ENCODE measurements around the gene BCL2L13.
"Not testable (repeated sequence)": the region's sequence is repeated elsewhere in the genome, so short reads cannot be mapped to it uniquely, and the experiment has no call there.

The BCL2L13 gene

DNA sequence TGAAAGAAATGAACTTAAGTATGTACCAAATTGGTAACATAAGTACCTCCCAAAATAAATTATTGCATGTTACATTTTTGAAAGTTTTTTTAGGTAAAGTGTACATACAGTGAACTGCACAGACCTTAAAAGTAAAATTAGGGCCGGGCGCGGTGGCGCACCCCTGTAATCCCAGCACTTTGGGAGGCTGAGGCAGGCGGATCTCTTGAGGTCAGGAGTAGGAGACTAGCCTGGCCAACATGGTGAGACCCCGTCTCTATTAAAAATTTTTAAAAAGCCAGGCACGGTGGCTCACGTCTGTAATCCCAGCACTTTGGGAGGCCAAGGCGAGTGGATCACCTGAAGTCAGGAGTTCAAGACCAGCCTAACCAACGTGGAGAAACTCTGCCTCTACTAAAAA lies 1.7 kb upstream of the BCL2L13 start:
- not testable (repeated sequence) for DNase-seq

DNA sequence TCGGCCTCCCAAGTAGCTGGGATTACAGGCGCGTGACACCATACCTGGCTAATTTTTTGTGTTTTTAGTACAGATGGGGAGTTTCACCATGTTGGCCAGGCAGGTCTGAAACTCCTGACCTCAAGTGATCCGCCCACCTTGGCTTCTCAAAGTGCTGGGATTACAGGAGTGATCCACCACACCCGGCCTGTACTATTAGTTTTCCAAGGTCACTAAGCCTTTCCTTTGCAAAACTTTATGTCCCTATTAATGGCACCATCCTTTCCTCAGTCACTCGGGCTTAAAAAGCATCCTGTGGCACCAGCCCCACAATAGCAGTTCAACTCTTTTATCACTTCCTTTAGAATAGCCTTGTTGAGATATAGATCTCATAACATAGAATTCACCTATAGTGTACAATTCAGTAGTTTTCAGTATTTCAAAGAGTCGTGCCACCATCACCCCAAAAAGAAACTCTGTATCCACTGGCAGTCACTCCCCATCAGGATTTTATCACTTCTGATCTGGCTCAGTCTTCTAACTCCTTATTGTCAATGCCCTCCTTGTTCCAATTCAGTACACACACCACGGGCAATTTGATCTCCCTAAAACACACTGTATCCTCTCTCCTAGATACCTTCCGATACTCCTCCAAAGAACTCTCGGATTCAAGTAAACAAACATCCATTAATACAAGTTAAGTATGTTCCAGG lies 921 bp upstream of the BCL2L13 start:
- no peak for DNase-seq

DNA sequence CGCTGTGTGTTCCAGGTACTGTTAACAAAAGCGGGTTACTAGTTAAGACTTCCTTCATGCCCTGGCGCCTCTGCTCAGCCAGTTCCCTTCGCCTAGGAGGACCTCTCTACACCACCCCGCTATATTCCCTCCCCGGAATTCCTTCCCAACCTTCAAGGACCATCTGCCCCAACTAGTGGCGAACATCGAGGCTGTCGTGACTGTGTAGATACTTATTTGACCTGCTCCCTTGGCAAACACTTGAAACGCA lies 450 bp upstream of the BCL2L13 start:
- DNase-seq = no peak

DNA sequence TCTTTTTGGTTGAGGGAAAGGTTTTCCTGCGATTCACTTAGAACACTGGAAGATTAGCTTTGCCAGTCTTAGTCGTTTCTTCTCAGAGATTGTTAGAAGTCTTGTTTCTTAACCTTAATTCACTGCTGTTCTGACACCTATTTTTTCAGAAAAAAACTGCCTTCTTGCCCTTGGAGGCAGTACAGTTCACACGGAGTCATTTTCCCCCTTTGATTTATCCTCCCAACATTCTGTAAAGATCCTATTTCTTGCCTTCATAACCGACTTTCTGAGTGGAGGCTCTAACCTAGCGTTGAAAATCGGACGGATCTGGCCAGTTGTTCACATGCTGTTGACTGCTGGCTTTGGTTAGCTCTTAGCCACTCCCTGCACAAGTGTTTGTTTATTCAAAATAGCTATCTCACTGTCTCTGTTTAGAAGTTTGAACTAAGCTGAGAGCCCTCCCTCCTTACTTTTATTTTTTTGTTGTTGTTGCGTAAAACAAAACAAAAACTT lies 737 bp downstream of the BCL2L13 start:
- DNase-seq = no peak

DNA sequence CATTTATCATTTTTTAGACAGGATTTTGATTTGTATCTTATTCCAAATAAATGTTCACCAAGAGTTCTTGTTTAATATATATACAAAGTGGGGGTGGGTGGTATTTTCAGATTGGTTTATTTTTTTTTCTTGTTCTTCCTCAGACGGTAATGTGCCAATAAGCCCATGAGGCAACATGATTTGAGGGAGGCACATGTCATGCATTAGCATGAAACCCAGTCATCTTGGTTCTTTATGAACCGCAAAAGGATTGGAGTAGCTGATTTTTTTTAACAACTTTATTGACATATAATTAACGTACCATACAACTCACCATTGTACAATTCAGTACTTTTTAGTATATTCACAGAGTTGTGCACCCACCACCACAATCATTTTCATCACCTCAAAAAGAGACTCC lies 2.7 kb downstream of the BCL2L13 start:
- no peak for DNase-seq

DNA sequence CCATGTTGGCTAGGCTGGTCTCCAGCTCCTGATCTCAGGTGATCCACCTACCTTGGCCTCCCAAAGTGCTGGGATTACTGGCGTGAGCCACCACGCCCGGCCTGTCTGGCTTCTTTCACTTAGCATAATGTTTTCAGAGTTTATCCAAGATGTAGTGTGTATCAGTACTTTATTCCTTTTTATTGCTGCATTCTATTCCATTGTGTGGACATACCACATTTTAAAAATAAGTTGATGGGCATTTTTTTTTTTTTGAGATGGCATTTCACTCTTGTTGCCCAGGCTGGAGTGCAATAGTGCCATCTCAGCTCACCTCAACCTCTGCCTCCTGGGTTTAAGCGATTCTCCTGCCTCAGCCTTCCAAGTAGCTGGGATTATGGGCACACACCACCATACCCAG lies 3.8 kb downstream of the BCL2L13 start:
- DNase-seq = not testable (repeated sequence)

DNA sequence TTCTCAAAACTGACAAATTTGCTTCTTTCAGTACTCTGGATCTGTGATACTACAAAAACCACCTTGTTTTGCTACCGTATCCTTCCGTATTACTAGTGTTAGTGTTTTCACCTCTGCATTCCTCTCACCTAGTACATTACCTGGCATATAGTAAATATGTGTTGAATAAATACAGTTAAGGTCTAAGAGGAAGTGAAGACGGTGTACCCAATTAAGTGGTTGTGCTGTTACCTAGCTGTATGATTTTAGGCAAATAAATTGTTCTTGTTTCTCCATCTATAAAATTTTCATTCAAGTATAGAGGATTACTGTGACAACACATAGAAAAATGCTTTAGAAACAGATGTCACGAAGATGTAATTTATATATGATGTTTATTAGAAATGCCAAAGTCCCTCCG lies 8.9 kb downstream of the BCL2L13 start:
- DNase-seq = no peak

DNA sequence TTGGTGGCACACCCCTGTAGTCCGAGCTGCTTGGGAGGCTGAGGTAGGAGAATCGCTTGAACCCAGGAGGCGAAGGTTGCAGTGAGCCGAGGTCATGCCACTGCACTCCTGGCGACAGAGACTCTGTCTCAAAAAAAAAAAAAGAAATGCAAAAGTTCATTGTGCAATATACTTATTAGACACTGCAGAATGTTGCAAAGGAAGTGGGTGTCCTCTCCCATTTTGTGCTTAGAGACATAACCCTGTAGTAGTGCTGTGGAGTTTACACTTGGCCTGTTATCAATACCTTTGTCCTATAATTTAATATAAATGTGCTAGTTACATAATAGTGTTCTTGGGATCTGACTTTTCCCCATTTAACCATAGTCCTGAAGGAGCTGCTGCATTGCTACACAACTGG lies 9.4 kb downstream of the BCL2L13 start:
- DNase-seq = no peak

DNA sequence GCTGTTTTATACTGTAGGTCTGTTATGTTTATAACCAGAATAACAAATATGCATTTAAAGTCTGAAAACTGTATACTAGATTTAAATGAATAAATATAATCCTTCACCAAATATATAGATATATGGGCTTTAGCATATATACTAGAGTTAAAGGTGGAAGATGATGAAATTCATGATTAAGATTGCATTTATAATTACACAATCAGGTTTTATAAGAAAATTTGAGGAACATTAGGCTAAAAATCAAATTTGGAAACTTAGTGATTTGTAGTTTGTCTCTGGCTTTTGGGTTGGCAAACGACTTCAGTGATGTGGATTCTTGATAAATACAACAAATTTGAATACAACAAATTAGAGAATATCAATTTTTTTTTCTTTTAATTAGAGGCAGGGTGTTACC lies 10.0 kb downstream of the BCL2L13 start:
- no peak for DNase-seq

DNA sequence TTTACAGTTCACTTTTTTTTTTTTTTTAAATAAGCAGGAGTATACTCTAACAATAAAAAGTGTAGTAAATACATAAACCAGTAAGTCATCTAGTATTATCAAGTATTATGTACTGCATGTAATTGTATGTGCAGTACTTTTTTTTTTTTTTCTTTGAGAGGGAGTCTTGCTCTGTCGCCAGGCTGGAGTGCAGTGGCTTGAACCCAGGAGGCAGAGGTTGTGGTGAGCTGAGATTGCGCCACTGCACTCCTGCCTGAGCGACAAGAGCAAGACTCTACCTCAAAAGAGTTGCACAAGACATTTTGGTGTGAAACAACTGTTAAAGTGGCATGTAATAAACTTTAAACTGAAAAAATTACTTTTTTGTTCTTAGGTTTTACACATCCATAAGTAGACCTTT lies 16.7 kb downstream of the BCL2L13 start:
- DNase-seq = no peak

DNA sequence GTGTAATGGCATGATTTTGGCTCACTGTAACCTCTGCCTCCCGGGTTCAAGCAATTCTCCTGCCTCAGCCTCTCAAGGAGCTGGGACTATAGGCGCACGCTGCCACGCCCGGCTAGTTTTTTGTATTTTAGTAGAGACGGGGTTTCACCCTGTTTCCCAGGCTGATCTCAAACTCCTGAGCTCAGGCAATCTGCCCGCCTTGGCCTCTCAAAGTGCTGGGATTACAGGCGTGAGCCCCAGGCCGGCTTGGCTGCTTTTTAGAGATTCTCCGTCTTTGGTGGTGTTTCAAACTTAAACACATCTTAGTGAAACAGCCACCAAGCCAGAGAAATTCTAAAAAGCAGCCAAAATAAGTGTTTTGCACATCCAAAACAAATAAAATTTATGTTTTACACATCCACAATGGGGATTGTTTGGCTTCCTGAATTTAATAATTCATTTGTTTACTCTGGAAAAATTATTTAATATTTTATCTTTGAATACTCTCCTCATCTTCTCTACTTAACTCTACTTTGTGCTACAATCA lies 18.4 kb downstream of the BCL2L13 start:
- DNase-seq = no peak

DNA sequence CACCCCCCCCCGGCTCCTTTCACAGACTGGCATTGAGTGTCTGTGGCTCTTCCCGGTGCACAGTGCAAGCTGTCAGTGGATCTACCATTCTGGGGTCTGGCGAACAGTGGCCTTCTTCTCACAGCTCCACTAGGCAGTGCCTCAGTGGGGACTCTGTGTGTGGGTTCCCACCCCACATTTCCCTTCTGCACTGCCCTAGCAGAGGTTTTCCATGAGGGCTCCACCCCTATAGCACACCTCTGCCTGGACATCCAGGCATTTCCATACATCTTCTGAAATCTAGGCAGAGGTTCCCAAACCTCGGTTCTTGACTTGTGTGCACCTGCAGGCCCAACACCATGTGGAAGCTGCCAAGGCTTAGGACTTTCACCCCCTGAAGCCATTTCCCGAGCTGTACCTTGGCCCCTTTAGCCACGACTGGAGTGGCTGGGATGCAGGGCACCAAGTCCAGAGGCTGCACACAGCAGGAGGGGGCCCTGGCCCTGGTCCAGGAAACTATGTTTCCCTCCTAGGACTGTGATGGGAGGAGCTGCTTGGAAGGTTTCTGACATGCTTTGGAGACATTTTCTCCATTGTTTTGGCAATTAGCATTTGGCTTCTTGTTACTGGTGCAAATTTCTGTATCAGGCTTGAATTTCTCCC lies 26.0 kb downstream of the BCL2L13 start:
- no peak for DNase-seq

DNA sequence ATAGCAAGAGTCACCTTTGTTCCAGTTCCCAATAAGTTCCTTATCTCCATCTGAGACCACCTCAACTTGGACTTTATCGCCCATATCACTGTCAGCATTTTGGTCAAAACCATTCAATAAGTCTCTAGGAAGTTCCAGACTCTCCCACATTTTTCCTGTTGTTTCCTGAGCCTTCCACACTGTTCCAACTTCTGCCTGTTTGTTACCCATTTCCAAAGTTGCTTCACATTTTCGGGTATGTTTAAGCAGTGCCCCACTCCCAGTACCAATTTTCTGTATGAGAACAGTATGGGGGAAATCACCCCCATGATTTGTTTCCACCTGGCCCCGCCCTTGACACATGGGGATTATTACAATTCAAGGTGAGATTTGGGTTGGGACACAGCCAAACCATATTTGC lies 26.7 kb downstream of the BCL2L13 start:
- DNase-seq = no peak

DNA sequence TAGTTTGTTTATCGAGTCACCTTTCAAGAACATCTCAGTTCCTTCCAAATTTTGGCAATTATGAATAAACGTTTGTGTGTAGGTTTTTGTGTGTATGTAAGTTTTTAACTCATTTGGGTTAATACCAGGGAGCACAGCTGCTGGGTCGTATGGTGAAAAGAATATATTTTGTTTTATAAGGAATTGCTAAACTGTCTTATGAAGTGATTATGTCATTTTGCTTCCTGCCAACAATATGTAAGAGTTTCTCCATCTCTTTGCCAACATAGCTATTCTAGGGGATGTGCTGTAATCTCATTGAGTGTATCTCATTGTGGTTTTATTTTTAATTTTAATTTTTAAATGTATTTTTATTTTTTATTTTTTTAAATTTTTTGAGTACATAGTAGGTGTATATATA lies 27.3 kb downstream of the BCL2L13 start:
- no peak for DNase-seq

DNA sequence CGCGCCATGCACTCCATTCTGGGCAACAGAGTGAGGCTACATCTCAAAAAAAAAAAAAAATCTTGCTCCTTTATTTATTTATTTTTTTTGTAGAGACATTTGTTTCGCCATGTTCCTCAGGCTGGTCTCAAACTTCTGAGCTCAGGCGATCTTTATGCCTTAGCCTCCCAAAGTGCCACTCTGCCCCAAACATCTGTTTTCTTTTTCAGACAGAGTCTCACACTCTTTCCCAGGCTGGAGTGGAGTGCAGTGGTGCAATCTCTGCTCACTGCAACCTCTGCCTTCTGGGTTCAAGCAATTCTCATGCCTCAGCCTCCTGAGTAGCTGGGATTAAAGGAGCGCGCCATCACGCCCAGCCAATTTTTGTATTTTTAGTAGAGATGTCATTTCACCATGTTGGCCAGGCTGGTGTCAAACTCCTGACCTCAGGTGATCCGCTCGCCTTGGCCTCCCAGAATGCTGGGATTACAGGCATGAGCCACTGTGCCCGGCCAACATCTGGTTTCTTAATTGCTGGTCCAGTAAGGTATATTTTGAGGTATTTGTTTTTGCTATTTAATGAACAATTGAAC lies 33.0 kb downstream of the BCL2L13 start:
- DNase-seq = not testable (repeated sequence)

DNA sequence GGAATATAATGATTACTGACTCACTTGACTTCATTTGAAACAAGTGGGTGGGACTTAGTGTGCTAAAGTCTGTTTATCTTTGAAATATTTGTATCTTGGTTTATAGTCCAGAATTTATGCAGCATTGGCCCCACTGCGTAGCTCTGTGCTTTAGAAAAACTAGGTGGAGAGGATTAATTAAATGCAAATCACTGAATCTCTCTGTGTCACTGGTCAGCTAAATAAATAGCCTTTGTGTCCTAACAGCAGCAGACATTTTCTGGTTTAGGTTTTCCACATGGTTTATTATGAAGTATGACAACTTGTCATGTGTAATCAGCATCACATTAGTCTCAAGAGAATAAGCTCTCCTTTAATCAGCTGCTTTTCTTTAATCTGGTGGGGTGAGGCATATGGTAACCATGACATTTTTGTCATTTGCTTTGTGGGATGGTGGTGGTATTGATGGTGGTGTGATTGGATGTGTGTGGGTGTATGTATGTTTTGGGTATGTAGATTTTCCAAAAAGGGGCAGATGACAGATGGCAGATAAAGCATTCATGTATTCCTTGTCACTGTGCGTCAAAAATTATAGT lies 33.9 kb downstream of the BCL2L13 start:
- no peak for DNase-seq

DNA sequence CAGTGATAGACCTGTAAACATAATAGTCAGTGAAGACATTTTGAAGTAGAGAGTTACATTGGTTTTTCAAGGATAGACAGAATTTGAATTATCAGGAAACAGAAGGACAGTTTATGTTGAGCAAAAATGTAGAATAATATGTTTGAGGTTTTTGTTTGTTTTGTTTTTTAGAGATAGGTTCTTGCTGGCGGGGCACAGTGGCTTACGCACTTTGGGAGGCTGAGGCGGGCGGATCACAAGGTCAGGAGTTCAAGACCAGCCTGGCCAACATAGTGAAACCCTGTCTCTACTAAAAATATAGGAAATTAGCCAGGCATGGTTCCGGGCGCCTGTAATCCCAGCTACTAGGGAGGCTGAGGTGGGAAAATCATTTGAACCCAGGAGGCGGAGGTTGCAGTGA lies 35.6 kb downstream of the BCL2L13 start:
- no peak for DNase-seq

DNA sequence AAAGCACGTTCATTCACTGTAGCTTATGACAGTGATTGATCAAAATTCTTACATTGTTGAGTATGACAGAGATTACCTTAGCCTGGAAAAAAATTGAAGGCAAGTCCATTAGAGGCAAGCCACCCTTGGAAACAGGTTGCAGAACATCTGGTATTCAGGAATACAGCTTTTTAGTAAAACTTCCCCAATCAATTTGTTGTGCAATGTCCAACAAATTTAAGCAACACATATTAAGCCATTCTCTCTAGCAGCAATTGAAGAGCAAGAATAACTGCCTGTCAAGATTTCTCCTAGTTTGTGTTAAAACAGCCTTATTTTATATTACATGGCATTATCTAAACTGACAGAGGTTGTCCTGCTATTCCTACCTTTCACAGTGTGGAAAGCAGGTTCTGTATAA lies 37.0 kb downstream of the BCL2L13 start:
- DNase-seq = no peak

DNA sequence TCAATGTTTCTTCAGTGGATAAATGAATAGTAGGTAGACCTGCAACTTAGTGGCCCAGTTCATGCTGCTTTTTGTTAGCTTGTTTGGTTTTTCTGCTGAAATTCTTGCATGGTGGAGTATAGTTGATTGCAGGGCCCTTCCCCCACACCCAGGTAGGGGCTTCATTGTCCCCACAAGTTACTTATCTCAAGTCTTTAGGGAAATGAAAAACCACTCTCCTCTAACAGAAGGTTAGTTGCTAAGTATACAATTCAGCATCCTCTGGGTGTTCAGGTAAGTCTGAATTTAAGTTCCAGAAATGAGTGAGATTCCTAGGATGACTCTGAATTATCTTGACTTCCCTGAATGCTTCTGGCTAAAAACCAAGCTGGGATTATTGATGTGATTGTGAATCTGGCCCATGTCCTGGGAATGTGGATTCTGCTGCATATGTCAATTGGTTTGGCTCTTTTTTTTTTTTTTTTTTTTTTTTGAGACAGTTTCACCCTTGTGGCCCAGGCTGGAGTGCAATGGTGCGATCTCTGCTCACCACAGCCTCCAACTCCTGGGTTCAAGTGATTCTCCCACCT lies 40.3 kb downstream of the BCL2L13 start:
- no peak for DNase-seq

DNA sequence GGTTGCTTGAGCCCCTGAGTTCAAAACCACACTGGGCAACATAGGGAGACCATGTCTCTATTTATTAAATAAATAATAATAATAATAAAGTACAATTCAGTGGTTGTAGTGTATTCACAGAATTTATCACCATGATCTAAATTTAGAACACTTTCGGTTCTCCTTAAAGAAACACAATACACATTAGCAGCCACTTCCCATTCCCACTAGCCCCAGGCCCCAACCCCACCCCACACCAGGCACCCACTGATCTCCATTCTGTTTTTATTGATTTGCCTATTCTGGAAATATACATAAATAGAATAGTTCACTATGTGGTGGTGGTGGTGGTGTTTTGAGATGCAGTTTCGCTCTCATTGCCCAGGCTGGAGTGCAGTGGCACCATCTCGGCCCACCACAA lies 45.7 kb downstream of the BCL2L13 start:
- no peak for DNase-seq

DNA sequence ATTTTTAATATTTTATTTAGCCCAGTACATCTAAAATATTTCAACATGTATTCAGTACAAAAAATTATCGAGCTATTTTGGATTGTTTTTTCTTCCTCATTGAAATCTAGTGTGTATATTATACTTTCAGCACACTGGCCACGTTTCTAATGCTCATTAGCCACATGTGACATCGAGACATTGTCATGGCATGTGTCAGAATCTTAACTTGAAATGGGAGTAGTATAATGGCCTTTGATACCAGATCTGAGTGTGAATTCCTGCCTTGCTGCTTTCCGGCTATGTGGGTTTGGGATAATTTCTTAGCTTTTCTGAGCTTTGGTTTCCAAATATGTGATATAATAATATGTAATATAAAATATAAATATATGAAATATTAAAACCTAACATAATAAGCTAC lies 54.3 kb downstream of the BCL2L13 start:
- no peak for DNase-seq

DNA sequence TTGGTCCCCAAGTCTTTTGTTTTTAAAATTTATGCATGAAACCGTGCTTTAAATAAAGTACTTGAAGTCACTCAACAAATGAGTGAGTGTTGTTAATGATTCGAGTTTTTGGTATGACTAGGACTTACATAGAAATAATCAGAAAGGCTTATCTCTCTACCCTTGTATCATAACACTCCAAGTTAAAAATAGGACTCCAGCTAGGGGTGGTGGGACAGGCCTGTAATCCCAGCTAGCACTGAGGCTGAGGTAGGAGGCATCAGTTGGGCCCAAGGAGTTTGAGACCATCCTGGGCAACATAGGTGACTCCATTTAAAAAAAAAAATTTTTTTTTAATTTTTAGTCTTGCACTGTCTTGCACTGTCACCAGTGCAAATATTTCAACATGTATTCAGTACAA lies 55.6 kb downstream of the BCL2L13 start:
- no peak for DNase-seq

DNA sequence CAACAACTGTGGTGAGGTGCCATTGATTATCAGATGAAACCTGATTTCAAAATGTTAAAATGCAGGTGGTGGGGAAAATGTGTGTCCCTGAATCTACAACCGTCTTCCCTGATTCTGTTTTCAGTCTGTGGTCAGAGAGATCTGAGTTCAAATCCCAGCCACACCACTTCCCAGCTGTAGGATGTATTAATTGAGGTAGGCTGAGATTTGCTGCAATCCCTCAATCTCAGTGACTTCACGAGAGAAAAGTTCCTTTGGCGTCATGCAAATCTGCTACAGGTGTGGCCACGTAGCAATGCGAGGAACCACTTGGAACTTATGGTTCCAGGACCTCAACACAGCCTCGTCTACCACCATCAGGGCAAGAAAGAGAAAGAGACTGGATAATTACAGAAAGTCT lies 56.2 kb downstream of the BCL2L13 start:
- DNase-seq = no peak

DNA sequence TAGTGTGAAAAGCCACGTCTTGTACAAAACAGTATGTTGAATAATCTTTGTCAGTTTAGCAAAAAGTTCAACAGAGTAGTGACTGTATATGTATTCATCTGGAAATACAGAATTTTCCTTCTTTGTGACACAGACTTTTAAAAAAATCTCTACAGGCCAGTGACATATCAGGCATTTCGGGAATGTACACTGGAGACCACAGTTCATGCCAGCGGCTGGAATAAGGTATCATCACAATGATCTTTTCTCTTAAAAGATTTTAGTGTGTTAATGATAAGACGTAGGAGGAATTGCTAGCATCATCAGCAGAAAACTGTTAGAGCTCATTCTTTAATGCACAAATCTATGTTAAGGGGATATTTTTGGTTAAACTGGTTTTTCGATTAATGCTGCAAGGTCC lies 57.4 kb downstream of the BCL2L13 start:
- DNase-seq = no peak

Measured in islet precursor cell (in vitro differentiated cells).